Thyroid gland (tissue), 4 donors: ENCODE measurements around the gene MED29.

Source experiments
- CTCF ChIP-seq, 6 experiments: fragments of 200-600 bp in 3 of 6; fragments of 450-650 bp in 3 of 6; sonication (generic) in 3 of 6; IDR thresholded peaks; one replicate each; pipeline ENCODE4 v1.5.1; 2016 to 2019; ENCODE audit warnings: antibody characterized with exemption in 6 of 6, mild to moderate bottlenecking in 2 of 6, inconsistent platforms in 1 of 6, moderate library complexity in 1 of 6
- POLR2A ChIP-seq, 2 donors: fragments of 450-650 bp; IDR thresholded peaks; one replicate each; pipeline ENCODE4 v1.6.1; 2017; ENCODE audit warnings: antibody characterized with exemption in 2 of 2, mild to moderate bottlenecking in 2 of 2, moderate library complexity in 1 of 2

- TF ChIP-seq POLR2A (IDR thresholded peaks at IDR 0.05) (no peak), CTCF (IDR thresholded peaks at IDR 0.05) (no peak)
Observed at GRCh38 chr19:39408392-39409207, 17.4 kb downstream of the MED29 start.
